PC-3 (cell line): Measurements from ENCODE around the gene KLF1. TPM values are rescaled to one million over a fixed set of nuclear protein-coding genes. Genes with fewer than 3 reads are reported as not detected.

Source experiments
- ATAC-seq: fragments of 200-7000 bp; cut with Tn5 transposase; 2 replicates; pipeline ENCODE4 v1.9.1; 2020; ENCODE audit warnings: mild to moderate bottlenecking, moderate library complexity
- BruUV-seq: library from RNA; stranded (reverse); fragments of 400-500 nt; replicated peaks from 2 replicates; lab custom pipeline; 2021; lab: Mats Ljungman, UMichigan
- CTCF ChIA-PET: fragments of 300-600 bp; sonication (Branson Sonifier 250); formaldehyde crosslinking; loops from one replicate; lab custom pipeline; 2022; ENCODE audit warnings: antibody characterized with exemption; lab: Charles Lee
- POLR2A ChIA-PET: fragments of 300-600 bp; sonication (Branson Sonifier 250); formaldehyde crosslinking; loops from one replicate; lab custom pipeline; 2022; ENCODE audit warnings: antibody characterized with exemption; ENCODE audit not compliant: unreplicated experiment; lab: Charles Lee
- DNase-seq: peaks from one replicate; pipeline ENCODE4 v3.0.0-alpha.2; 2015
- H2AFZ ChIP-seq: fragments of 300-600 bp; sonication (generic); 2 replicates; pipeline ENCODE4 v1.6.0; 2016; ENCODE audit warnings: antibody characterized with exemption, low read length
- H3F3A ChIP-seq: fragments of 300-600 bp; sonication (generic); one replicate; pipeline ENCODE4 v1.6.0; 2017; ENCODE audit warnings: antibody characterized with exemption, low read length, control low read depth, mild to moderate bottlenecking; ENCODE audit not compliant: unreplicated experiment
- H3K27ac ChIP-seq: fragments of 300-600 bp; sonication (generic); 2 replicates; pipeline ENCODE4 v1.5.1; 2016; ENCODE audit warnings: mild to moderate bottlenecking, low read length
- H3K27me3 ChIP-seq: fragments of 300-600 bp; sonication (generic); 2 replicates; pipeline ENCODE4 v1.6.1; 2016; ENCODE audit warnings: low read length, mixed read lengths
- H3K36me3 ChIP-seq: fragments of 300-600 bp; sonication (generic); 2 replicates; pipeline ENCODE4 v1.6.1; 2016; ENCODE audit warnings: low read depth, mixed run types, low read length, mixed read lengths
- H3K4me1 ChIP-seq: fragments of 300-600 bp; sonication (generic); 2 replicates; pipeline ENCODE4 v1.5.1; 2016; ENCODE audit warnings: low read length; ENCODE audit not compliant: insufficient read depth
- H3K4me2 ChIP-seq: fragments of 300-600 bp; sonication (generic); 2 replicates; pipeline ENCODE4 v1.6.0; 2016; ENCODE audit warnings: low read length
- H3K4me3 ChIP-seq: fragments of 300-600 bp; sonication (generic); 2 replicates; pipeline ENCODE4 v1.5.1; 2016; ENCODE audit warnings: mild to moderate bottlenecking, low read length, mixed read lengths
- H3K79me2 ChIP-seq: fragments of 300-600 bp; sonication (generic); 2 replicates; pipeline ENCODE4 v1.6.1; 2017; ENCODE audit warnings: low read length, mixed read lengths
- H3K9ac ChIP-seq: fragments of 300-600 bp; sonication (generic); 2 replicates; pipeline ENCODE4 v1.6.0; 2016; ENCODE audit warnings: mild to moderate bottlenecking, low read length
- H3K9me2 ChIP-seq: fragments of 300-600 bp; sonication (generic); replicated peaks from 2 replicates; pipeline ENCODE4 v1.6.1; 2016; ENCODE audit warnings: mixed run types, low read length, mixed read lengths
- H3K9me3 ChIP-seq: fragments of 300-600 bp; sonication (generic); 2 replicates; pipeline ENCODE4 v1.6.1; 2016; ENCODE audit warnings: low read length, mixed read lengths
- H4K20me1 ChIP-seq: fragments of 300-600 bp; sonication (generic); 2 replicates; pipeline ENCODE4 v1.6.1; 2016; ENCODE audit warnings: low read length, mixed read lengths
- CTCF ChIP-seq: fragments of 300-600 bp; sonication (generic); conservative IDR thresholded peaks from 2 replicates; pipeline ENCODE4 v1.5.1; 2017; ENCODE audit warnings: antibody characterized with exemption, low read depth, mild to moderate bottlenecking, low read length
- EZH2 ChIP-seq: fragments of 300-600 bp; sonication (generic); IDR thresholded peaks from one replicate; pipeline ENCODE4 v1.6.1; 2017; ENCODE audit warnings: antibody characterized with exemption, mild to moderate bottlenecking, low read length; ENCODE audit not compliant: unreplicated experiment
- EZH2phosphoT487 ChIP-seq: fragments of 300-600 bp; sonication (generic); IDR thresholded peaks from 2 replicates; pipeline ENCODE4 v1.6.1; 2018; ENCODE audit warnings: mild to moderate bottlenecking, antibody characterized with exemption, low read length, borderline replicate concordance
- intact Hi-C: fragments of 100-400 bp; cut with micrococcal nuclease; formaldehyde crosslinking; loops from 2 replicates; pipeline ENCODE4 v1.9.0; 2023
- total RNA-seq: library from RNA; depleted of rRNA; stranded (reverse); fragments of >200 nt; gene quantifications from 2 replicates; pipeline ENCODE4 v1.2.3, GENCODE V29; 2014

KLF1 gene
- total RNA-seq, 1 experiment from 2014 or later: not detected

GRCh38 chr19:12884926-12885748 lies 1.9 kb downstream of the KLF1 start:
- H3K4me2 ChIP-seq: peak overlapping the region; percentile 70
- intact Hi-C loops: no loop called here
- H3K4me1 ChIP-seq: peaks cover 7% of the 10 kb centered on the region; the same call in 1 of the 2 replicates
- H3K36me3 ChIP-seq: no peaks in the 10 kb centered on the region; the same call in 1 of the 2 replicates
- H3K27me3 ChIP-seq: peaks cover 9% of the 10 kb centered on the region; the same call in 1 of the 2 replicates
- no peak overlapping the region for H3K27ac ChIP-seq
- ChIA-PET POLR2A (no interaction called here), CTCF (no interaction called here)
- no peaks in the 10 kb centered on the region for H3K9me2 ChIP-seq
- H3K79me2 ChIP-seq: 0 out of 2 replicates have a peak, but pooled peaks cover 4% of the 10 kb centered on the region
- peak overlapping the region; percentile 44; the same call in 1 of the 2 replicates for H3K4me3 ChIP-seq
- TF ChIP-seq EZH2phosphoT487 (no peak), CTCF (peak; percentile 58)
- no peaks in the 10 kb centered on the region for H4K20me1 ChIP-seq
- H2AFZ ChIP-seq: peak overlapping the region; percentile 79
- BruUV-seq: no TSS peak
- no peak overlapping the region for H3K9ac ChIP-seq
- peaks cover 9% of the 10 kb centered on the region; the same call in 1 of the 2 replicates for H3K9me3 ChIP-seq
- DNase-seq: peak; percentile 70
- no peaks in the 10 kb centered on the region for H3F3A ChIP-seq
- no peak for ATAC-seq

GRCh38 chr19:12884627-12884925 lies 2.4 kb downstream of the KLF1 start:
- intact Hi-C loops: no loop called here
- no peak for ATAC-seq
- Histone ChIP-seq H3K9me2 (no peaks in the 10 kb centered on the region), H3K27me3 (peaks cover 9% of the 10 kb centered on the region; the same call in 1 of the 2 replicates), H3K4me2 (no peak overlapping the region), H3K36me3 (no peaks in the 10 kb centered on the region; the same call in 1 of the 2 replicates), H3K4me3 (no peak overlapping the region), H3K9me3 (peaks cover 9% of the 10 kb centered on the region; the same call in 1 of the 2 replicates), H2AFZ (no peak overlapping the region), H3K4me1 (peaks cover 7% of the 10 kb centered on the region; the same call in 1 of the 2 replicates), H3F3A (no peaks in the 10 kb centered on the region), H4K20me1 (no peaks in the 10 kb centered on the region), H3K9ac (no peak overlapping the region), H3K79me2 (0 out of 2 replicates have a peak, but pooled peaks cover 4% of the 10 kb centered on the region), H3K27ac (no peak overlapping the region)
- BruUV-seq: no TSS peak
- ChIA-PET POLR2A (no interaction called here), CTCF (no interaction called here)
- no peak for DNase-seq
- TF ChIP-seq CTCF (no peak), EZH2phosphoT487 (no peak), EZH2 (no peak)

GRCh38 chr19:12884202-12884601 lies 2.8 kb downstream of the KLF1 start:
- no peak for DNase-seq
- BruUV-seq: no TSS peak

More at GRCh38 chr19:12884202-12884601, 2.8 kb downstream of the KLF1 start:
- H3K27me3 ChIP-seq: peaks cover 9% of the 10 kb centered on the region; the same call in 1 of the 2 replicates
- H3K27ac ChIP-seq: no peak overlapping the region
- H2AFZ ChIP-seq: no peak overlapping the region
- H3F3A ChIP-seq: no peaks in the 10 kb centered on the region
- 0 out of 2 replicates have a peak, but pooled peaks cover 4% of the 10 kb centered on the region for H3K79me2 ChIP-seq
- no peak for ATAC-seq
- intact Hi-C loops: no loop called here
- H4K20me1 ChIP-seq: no peaks in the 10 kb centered on the region
- H3K36me3 ChIP-seq: no peaks in the 10 kb centered on the region; the same call in 1 of the 2 replicates
- no peaks in the 10 kb centered on the region for H3K9me2 ChIP-seq
- no peak overlapping the region for H3K4me2 ChIP-seq
- no peak overlapping the region for H3K4me3 ChIP-seq
- POLR2A ChIA-PET: interaction anchor here (0.6 kb wide), 1 partner anchor 142 kb away, joined by 10 read pairs; no protein-coding TSS in a partner anchor
- TF ChIP-seq EZH2phosphoT487 (no peak), CTCF (no peak), EZH2 (no peak)
- peaks cover 9% of the 10 kb centered on the region; the same call in 1 of the 2 replicates for H3K9me3 ChIP-seq
- CTCF ChIA-PET: no interaction called here
- no peak overlapping the region for H3K9ac ChIP-seq
- peaks cover 7% of the 10 kb centered on the region; the same call in 1 of the 2 replicates for H3K4me1 ChIP-seq
